Activated CD4-positive, alpha-beta memory T cell treated with anti-CD3 and anti-CD28 coated beads, Interleukin-2, amount 10 ng/mL, durations not matched to agents 7 days and 5 days (primary cell): ENCODE data around the gene SF3B2. TPM values are rescaled to one million over a fixed set of nuclear protein-coding genes. Genes with fewer than 3 reads are reported as not detected.
A peak's percentile ranks its signal among the peaks of the same experiment; 100 is the strongest.

Source experiments
- CTCF ChIA-PET: fragments of 350-600 bp; sonication (Branson Sonifier 250); formaldehyde crosslinking; loops from one replicate; lab custom pipeline; 2021; ENCODE audit warnings: antibody characterized with exemption, inconsistent platforms; lab: Charles Lee
- POLR2A ChIA-PET: fragments of 350-600 bp; sonication (Branson Sonifier 250); formaldehyde crosslinking; loops from one replicate; lab custom pipeline; 2021; ENCODE audit warnings: antibody characterized with exemption; lab: Charles Lee
- DNase-seq: peaks from one replicate; pipeline ENCODE4 v3.0.0-alpha.2; 2020
- H3K27ac Mint-ChIP-seq: one replicate; pipeline ENCODE4 v1.8.0; 2021; ENCODE audit warnings: mild to moderate bottlenecking, mixed read lengths
- H3K27me3 Mint-ChIP-seq: one replicate; pipeline ENCODE4 v1.8.0; 2021; ENCODE audit warnings: mixed read lengths
- H3K36me3 Mint-ChIP-seq: one replicate; pipeline ENCODE4 v1.8.0; 2021; ENCODE audit warnings: low read depth, mixed read lengths
- H3K4me1 Mint-ChIP-seq: one replicate; pipeline ENCODE4 v1.8.0; 2021; ENCODE audit warnings: mixed read lengths
- H3K4me3 Mint-ChIP-seq: one replicate; pipeline ENCODE4 v1.8.0; 2021; ENCODE audit warnings: mild to moderate bottlenecking, mixed read lengths
- H3K9me3 Mint-ChIP-seq: one replicate; pipeline ENCODE4 v1.8.0; 2021; ENCODE audit warnings: mixed read lengths
- total RNA-seq, 2 experiments: library from RNA; stranded (reverse); gene quantifications; one replicate each; pipeline ENCODE4 v1.2.3, GENCODE V29; 2021

The SF3B2 gene
- total RNA-seq, 2 experiments from 2014 or later, result 230 to 241 TPM

DNA sequence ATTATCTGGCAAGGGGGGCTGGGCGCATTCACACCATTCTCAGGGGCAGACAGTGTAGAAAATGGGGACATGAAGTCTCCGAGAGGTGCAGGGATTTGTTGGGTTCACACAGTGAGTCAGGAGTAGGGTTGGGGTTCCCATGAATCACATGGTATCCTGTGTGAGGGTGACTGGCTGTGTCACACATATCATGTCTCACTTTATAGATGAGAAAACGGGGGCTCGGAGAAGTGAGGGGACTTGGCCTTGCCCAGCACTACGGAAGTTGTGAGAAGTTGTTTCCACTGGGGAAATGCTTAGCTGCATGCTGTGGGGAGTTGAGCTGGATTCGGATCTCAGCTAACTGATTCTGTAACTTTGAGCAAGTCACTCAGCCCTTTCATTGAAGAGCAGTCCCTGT, 7.4 kb upstream of the SF3B2 start:
- H3K4me3 Mint-ChIP-seq, result peak overlapping the region; percentile 14
- POLR2A ChIA-PET, result interaction anchor here (1.0 to 2.1 kb wide), 3 partner anchors 42 to 264 kb away, joined by 3 to 5 read pairs (median 3); partner anchors contain the start of genes AP5B1, BANF1 and EIF1AD

DNA sequence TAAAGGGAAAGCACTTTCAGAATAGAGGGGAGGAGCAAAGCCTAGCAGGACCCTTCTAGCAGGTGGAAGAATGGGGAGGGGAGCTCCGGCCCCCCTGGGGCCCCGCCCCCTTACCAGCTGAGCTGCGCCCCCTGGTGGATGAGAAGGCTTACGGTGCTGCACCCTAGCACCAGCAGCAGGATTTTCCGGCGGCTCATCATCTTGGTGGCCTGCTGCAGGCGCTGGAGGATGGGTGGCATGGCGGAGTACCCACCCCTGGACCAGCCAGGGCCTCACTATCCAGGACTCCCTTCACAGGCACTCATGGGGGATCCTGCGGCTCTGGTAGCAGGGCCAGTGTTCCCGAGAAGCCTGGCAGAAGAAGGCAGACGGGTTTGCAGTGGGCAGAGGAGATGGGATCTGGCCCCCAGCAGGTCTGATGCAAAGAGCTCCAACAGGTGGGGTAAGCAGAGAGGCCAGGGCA, 7.0 kb upstream of the SF3B2 start:
- Mint-ChIP-seq H3K4me3 (peak overlapping the region; percentile 14), H3K27ac (peak overlapping the region; percentile 13), H3K36me3 (no peaks in the 10 kb centered on the region), H3K9me3 (no peaks in the 10 kb centered on the region), H3K27me3 (peaks cover 4% of the 10 kb centered on the region), H3K4me1 (peaks cover 16% of the 10 kb centered on the region)
- ChIA-PET CTCF (interaction anchor here (0.6 to 3.0 kb wide), 43 partner anchors 9 to 358 kb away, joined by 3 to 26 read pairs (median 4); partner anchors contain the start of genes BANF1, CATSPER1, EIF1AD and FIBP), POLR2A (interaction anchor here (1.0 to 2.1 kb wide), 3 partner anchors 43 to 265 kb away, joined by 3 to 5 read pairs (median 3); partner anchors contain the start of genes AP5B1, BANF1 and EIF1AD)
- peak; percentile 84 for DNase-seq

More for the DNA sequence above, 7.4 kb upstream of the SF3B2 start:
- Mint-ChIP-seq H3K27ac (peak overlapping the region; percentile 13), H3K36me3 (no peaks in the 10 kb centered on the region), H3K4me1 (peaks cover 16% of the 10 kb centered on the region), H3K9me3 (no peaks in the 10 kb centered on the region), H3K27me3 (peaks cover 6% of the 10 kb centered on the region)
- CTCF ChIA-PET, result interaction anchor here (0.8 to 3.0 kb wide), 42 partner anchors 9 to 353 kb away, joined by 3 to 26 read pairs (median 4); partner anchors contain the start of genes BANF1, CATSPER1, EIF1AD and FIBP
- peak; percentile 32 for DNase-seq

DNA sequence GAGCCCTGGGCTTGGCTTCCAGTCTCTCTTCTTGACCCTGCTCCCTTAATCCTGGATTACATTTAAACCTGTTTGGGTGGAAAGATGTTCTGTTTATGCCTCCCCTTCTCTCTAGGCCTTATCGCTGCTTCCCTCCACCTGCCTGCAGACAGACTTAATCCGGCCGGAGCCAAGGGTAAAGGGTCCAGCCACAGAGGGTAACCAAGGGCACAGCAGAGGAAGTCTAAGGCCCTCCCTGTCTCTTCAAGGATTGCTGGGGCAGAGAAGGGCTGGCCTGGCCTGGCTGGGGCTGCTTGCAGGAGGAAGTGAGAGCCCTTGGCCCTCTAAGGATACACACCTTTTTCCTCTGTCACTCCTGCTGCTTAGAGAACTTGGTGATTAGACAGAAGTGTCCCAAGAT, 5.3 kb upstream of the SF3B2 start:
- ChIA-PET POLR2A (interaction anchor here (0.9 kb wide), 1 partner anchor 35 kb away, joined by 3 read pairs; no protein-coding TSS in a partner anchor), CTCF (interaction anchor here (1.2 to 3.0 kb wide), 3 partner anchors 16 to 22 kb away, joined by 3 to 13 read pairs (median 4); partner anchors contain the start of gene PACS1)
- H3K27ac Mint-ChIP-seq, result no peak overlapping the region
- no peak for DNase-seq
- H3K9me3 Mint-ChIP-seq, result no peaks in the 10 kb centered on the region
- H3K4me1 Mint-ChIP-seq, result peaks cover 28% of the 10 kb centered on the region
- H3K27me3 Mint-ChIP-seq, result peaks cover 2% of the 10 kb centered on the region
- no peaks in the 10 kb centered on the region for H3K36me3 Mint-ChIP-seq
- no peak overlapping the region for H3K4me3 Mint-ChIP-seq

DNA sequence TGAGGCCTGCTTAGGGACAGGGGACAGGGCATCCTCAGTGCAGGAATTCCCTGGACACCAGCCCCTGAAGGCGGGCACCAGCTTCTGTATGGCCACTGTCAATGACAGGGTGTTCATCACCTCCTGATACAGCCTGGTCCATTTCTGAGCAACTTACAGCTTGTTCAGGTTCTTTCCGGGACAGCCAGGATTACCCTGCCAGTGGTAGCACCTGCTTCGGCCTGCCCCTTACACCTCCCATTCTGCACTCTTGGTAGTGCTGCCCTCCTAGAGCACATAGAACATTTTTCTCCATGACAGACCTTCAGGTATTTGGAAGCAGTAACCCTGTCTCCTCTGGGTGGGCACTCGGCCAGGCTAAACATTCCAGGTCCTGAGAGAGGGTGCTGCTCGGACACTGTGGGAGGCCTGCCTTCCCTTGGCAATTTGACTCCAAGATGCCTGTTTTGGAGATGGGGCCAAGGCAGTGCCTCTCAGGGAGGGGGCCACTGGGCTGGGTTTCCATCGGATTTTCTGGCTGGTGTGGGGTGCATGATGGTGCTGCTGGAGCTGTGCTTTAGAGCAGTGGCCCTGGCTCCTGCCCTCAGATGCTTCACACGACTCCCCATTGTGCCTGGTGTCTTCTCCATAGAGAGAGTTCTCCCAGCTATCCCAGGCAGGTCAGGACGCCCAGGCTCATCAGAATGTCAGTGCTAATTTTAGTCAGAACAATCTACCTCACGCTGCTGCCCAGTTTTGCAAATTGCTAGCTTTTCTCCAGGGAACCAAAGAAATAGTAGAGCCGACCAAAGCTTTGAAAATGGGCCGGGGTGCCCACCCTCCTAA, 4.4 kb upstream of the SF3B2 start:
- ChIA-PET CTCF (interaction anchor here (1.2 to 1.4 kb wide), 2 partner anchors 17 to 20 kb away, joined by 3 to 4 read pairs; no protein-coding TSS in a partner anchor), POLR2A (interaction anchor here (0.9 to 1.1 kb wide), 2 partner anchors 24 to 34 kb away, joined by 3 read pairs; no protein-coding TSS in a partner anchor)
- H3K4me1 Mint-ChIP-seq, result peaks cover 31% of the 10 kb centered on the region
- DNase-seq, result no peak
- H3K9me3 Mint-ChIP-seq, result no peaks in the 10 kb centered on the region
- peaks cover 2% of the 10 kb centered on the region for H3K27me3 Mint-ChIP-seq
- H3K36me3 Mint-ChIP-seq, result peaks cover 6% of the 10 kb centered on the region
- H3K27ac Mint-ChIP-seq, result no peak overlapping the region
- no peak overlapping the region for H3K4me3 Mint-ChIP-seq

DNA sequence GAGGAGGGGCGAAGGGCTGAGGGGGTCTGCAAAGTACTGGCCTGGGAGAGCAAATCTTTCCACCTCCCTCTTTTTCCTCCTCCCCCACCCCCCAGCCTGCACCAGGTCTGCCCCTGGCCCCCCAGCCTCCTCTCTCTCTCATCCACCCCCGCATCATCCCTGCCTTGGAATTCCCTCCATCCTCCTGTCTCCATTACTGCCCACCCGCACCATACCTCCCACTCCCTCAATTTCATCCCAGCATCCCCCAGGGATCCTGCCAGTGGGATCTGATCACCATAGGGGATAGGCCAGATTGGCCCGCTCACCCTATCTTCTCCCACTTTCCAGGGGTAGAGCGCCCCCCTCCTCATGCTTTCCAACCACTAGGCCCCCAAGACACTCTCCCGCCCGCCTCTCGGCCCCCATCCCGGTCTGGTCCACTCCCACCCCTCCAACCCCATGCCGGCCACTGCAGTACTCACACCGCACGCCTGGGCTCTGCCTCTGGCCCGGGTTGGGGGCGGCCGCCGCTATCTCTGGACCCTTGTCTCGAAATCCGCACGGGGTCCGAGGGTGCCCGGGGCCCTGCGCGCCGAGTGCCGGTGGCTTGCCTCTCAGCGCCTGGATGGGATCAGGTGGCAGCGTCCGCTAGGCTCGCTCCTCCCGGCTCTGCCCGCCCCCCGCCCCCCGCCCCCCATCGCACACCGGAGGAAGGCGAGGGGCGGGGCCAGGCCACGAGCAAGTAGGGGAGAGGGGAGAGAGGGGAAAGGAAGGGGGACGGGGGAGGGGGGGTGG, 3.4 kb upstream of the SF3B2 start, which contains the start of gene GAL3ST3:
Gene GAL3ST3 (minus strand): TSS at position 615 of the 777 bp plus-strand sequence. CDS start 3,746 bp downstream, outside the sequence.
- CTCF ChIA-PET, result no interaction called here
- no peak within 1 kb of the TSS for H3K4me3 Mint-ChIP-seq
- H3K9me3 Mint-ChIP-seq, result no peaks in the 10 kb centered on the region

DNA sequence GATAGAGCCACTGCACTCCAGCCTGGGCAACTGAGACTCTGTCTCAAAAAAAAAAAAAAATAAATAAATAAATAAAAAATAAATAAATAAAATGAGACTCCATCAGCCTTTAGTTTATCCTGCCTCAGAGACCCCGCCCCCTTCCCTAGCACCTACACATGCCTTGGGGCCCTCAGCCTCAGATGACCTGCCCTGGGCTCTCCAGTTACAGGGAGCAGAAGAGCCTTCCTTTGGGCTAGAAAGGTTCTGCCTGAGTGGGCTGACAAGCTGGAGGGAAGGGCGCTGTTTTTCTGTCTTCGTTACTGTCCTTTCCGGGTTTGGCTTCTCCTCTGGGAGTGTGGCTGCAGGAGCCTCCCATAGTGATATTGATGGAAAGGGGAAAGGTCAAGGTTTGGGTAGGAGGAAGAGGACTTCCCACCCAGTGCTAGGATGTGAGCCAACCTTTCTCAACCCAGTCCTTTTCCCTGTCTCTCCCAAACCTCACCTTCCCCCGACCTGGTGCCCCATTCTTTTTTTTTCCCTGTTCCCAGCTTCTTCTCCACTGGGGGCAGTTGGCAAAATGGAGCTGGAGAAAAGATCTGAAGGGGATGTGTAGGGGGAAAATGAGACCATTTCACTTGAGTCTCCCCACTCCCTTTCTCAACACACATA, 1.5 kb upstream of the SF3B2 start:
- CTCF ChIA-PET, result interaction anchor here (1.0 to 3.6 kb wide), 4 partner anchors 18 to 166 kb away, joined by 3 to 40 read pairs (median 10); partner anchors contain the start of gene FIBP
- peak overlapping the region; percentile 100 for H3K4me3 Mint-ChIP-seq
- peaks cover 29% of the 10 kb centered on the region for H3K36me3 Mint-ChIP-seq
- POLR2A ChIA-PET, result interaction anchor here (0.6 to 6.3 kb wide), 8 partner anchors 9 to 388 kb away, joined by 3 to 103 read pairs (median 5); partner anchors contain the start of genes MRPL11, MUS81 and PACS1
- H3K9me3 Mint-ChIP-seq, result no peaks in the 10 kb centered on the region
- H3K27me3 Mint-ChIP-seq, result peaks cover 2% of the 10 kb centered on the region
- H3K4me1 Mint-ChIP-seq, result peaks cover 37% of the 10 kb centered on the region
- DNase-seq, result no peak
- peak overlapping the region; percentile 86 for H3K27ac Mint-ChIP-seq

More for the DNA sequence above, 3.4 kb upstream of the SF3B2 start, which contains the start of gene GAL3ST3:
- Mint-ChIP-seq H3K36me3 (peaks cover 14% of the 10 kb centered on the region), H3K4me1 (peaks cover 41% of the 10 kb centered on the region), H3K27me3 (peaks cover 2% of the 10 kb centered on the region), H3K27ac (no peak within 1 kb of the TSS)
- POLR2A ChIA-PET, result interaction anchor here (1.1 to 1.2 kb wide), 2 partner anchors 23 to 46 kb away, joined by 3 read pairs; partner anchors contain the start of genes BANF1 and EIF1AD
- no peak for DNase-seq

DNA sequence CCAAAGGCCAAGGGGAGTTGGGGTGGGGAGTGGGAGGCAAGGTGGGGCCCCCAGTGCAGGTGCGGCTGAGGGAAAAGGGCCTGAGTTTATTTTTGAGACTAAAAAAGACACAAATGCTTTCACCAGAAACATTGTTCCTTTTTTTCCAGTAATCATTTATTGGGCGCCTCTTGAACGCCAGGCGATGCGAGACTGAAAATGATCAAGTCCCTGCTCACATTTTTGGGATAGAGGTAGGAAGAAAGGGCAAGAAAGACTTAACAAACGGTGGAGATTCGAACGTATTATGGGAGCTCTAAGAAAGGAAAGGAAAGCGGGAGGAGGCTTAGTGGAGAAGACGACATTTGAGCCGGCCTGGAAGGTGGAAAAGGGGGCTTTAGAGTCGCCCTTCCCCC, 796 bp upstream of the SF3B2 start:
- Mint-ChIP-seq H3K27me3 (peaks cover 2% of the 10 kb centered on the region), H3K4me3 (peak overlapping the region; percentile 100), H3K4me1 (peaks cover 36% of the 10 kb centered on the region), H3K9me3 (no peaks in the 10 kb centered on the region), H3K36me3 (peaks cover 33% of the 10 kb centered on the region), H3K27ac (peak overlapping the region; percentile 86)
- ChIA-PET CTCF (interaction anchor here (1.0 to 3.6 kb wide), 5 partner anchors 17 to 166 kb away, joined by 3 to 40 read pairs (median 13); partner anchors contain the start of gene FIBP), POLR2A (interaction anchor here (1.3 to 6.3 kb wide), 9 partner anchors 12 to 413 kb away, joined by 4 to 103 read pairs (median 8); partner anchors contain the start of genes CCDC85B, KAT5, MRPL11 and MUS81)
- no peak for DNase-seq

DNA sequence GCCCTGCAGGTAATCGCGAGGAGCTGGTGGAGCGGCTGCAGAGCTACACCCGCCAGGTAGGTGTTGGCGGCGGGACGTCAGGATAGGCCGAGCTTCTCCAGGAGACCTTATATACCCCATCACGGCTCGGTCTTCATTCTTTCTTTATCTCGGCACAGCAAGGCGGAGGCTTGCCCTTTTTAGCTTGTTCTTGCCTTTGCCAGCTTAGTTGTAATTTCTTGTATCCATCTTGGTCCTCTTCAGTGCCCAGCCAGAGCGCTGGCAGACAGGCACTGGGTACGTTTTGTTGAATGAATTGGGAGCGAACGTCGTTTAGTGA, 459 bp downstream of the SF3B2 start:
- peaks cover 45% of the 10 kb centered on the region for H3K36me3 Mint-ChIP-seq
- H3K4me1 Mint-ChIP-seq, result peaks cover 37% of the 10 kb centered on the region
- POLR2A ChIA-PET, result interaction anchor here (0.9 to 6.3 kb wide), 25 partner anchors 11 to 414 kb away, joined by 3 to 103 read pairs (median 5); partner anchors contain the start of genes BANF1, CATSPER1, CCDC85B and EIF1AD
- peak overlapping the region; percentile 96 for H3K27ac Mint-ChIP-seq
- DNase-seq, result no peak
- CTCF ChIA-PET, result interaction anchor here (0.9 to 4.1 kb wide), 15 partner anchors 8 to 346 kb away, joined by 3 to 40 read pairs (median 6); partner anchors contain the start of genes CCDC85B and KAT5
- peak overlapping the region; percentile 100 for H3K4me3 Mint-ChIP-seq
- H3K27me3 Mint-ChIP-seq, result peaks cover 2% of the 10 kb centered on the region
- no peaks in the 10 kb centered on the region for H3K9me3 Mint-ChIP-seq

DNA sequence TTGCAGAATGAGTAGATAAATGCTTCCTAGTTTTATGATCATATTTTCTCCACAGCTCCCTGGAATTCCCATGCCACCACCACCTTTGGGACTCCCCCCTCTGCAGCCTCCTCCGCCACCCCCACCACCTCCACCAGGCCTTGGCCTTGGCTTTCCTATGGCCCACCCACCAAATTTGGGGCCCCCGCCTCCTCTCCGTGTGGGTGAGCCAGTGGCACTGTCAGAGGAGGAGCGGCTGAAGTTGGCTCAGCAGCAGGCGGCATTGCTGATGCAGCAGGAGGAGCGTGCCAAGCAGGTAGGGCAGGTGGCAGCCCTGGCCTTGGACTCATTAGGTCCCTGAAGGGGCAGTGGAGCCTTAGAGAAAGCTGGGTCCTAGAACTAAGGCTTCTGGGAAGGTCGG, 2.9 kb downstream of the SF3B2 start:
- Mint-ChIP-seq H3K27ac (no peak overlapping the region), H3K36me3 (peaks cover 68% of the 10 kb centered on the region), H3K27me3 (no peaks in the 10 kb centered on the region), H3K4me3 (no peak overlapping the region), H3K9me3 (no peaks in the 10 kb centered on the region), H3K4me1 (peaks cover 34% of the 10 kb centered on the region)
- CTCF ChIA-PET, result interaction anchor here (2.7 to 4.1 kb wide), 2 partner anchors 10 to 14 kb away, joined by 12 to 19 read pairs; no protein-coding TSS in a partner anchor
- POLR2A ChIA-PET, result interaction anchor here (6.3 kb wide), 1 partner anchor 12 kb away, joined by 103 read pairs; the partner anchor contains the start of gene PACS1
- DNase-seq, result no peak

DNA sequence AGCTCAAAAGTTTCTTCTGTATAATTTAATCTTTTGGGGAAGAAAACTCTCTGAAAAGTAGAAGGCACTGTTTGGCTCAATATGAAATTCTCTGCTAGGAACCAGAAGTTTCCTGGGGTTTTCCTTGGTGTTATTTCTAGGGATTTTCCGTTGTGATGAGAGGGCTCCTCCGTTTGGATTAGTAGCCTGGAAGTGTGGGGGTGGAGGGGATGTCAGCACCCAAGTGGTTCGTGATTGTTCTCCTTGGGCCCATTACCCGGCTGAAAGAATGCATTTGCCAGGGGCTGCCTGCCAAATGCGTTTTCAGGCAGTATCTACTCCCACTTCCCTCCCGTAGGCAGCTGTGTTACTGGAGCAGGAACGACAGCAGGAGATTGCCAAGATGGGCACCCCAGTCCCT, 4.3 kb downstream of the SF3B2 start:
- ChIA-PET CTCF (interaction anchor here (2.7 kb wide), 1 partner anchor 12 kb away, joined by 12 read pairs; no protein-coding TSS in a partner anchor), POLR2A (no interaction called here)
- Mint-ChIP-seq H3K27me3 (no peaks in the 10 kb centered on the region), H3K4me3 (no peak overlapping the region), H3K9me3 (no peaks in the 10 kb centered on the region), H3K36me3 (peaks cover 81% of the 10 kb centered on the region), H3K4me1 (peaks cover 33% of the 10 kb centered on the region), H3K27ac (no peak overlapping the region)
- no peak for DNase-seq
